ENCODE data around the gene PAFAH2.

- no peak for TF ChIP-seq POLR2A (IDR thresholded peaks at IDR 0.05)
- TF ChIP-seq, protein P1, sequence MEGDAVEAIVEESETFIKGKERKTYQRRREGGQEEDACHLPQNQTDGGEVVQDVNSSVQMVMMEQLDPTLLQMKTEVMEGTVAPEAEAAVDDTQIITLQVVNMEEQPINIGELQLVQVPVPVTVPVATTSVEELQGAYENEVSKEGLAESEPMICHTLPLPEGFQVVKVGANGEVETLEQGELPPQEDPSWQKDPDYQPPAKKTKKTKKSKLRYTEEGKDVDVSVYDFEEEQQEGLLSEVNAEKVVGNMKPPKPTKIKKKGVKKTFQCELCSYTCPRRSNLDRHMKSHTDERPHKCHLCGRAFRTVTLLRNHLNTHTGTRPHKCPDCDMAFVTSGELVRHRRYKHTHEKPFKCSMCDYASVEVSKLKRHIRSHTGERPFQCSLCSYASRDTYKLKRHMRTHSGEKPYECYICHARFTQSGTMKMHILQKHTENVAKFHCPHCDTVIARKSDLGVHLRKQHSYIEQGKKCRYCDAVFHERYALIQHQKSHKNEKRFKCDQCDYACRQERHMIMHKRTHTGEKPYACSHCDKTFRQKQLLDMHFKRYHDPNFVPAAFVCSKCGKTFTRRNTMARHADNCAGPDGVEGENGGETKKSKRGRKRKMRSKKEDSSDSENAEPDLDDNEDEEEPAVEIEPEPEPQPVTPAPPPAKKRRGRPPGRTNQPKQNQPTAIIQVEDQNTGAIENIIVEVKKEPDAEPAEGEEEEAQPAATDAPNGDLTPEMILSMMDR (IDR thresholded peaks at IDR 0.05): no peak
- no peak for TF ChIP-seq EP300 (IDR thresholded peaks at IDR 0.05)
These were observed 45.9 kb upstream of the PAFAH2 start for GRCh38 chr1:26043765-26044164.

All from stomach (tissue), 4 donors.